Liver (tissue), 3 donors: Measurements from ENCODE around the gene STX5.

Experiments used
- EGR1 ChIP-seq, 2 donors: IDR thresholded peaks; 2 replicates each; pipeline ENCODE4 v1.6.1; 2016 to 2018; ENCODE audit warnings: antibody characterized with exemption in 2 of 2, low read depth in 2 of 2
- HNF4G ChIP-seq: IDR thresholded peaks from 2 replicates; pipeline ENCODE4 v1.6.1; 2016; ENCODE audit warnings: antibody characterized with exemption
- JUND ChIP-seq, 2 donors: IDR thresholded peaks; 2 replicates each; pipeline ENCODE4 v1.6.1; 2016; ENCODE audit warnings: antibody characterized with exemption in 2 of 2
- NR2F2 ChIP-seq: IDR thresholded peaks from 2 replicates; pipeline ENCODE4 v1.6.1; 2016; ENCODE audit warnings: antibody characterized with exemption
- RAD21 ChIP-seq, 2 donors: IDR thresholded peaks; 2 replicates each; pipeline ENCODE4 v1.6.1; 2016; ENCODE audit warnings: antibody characterized with exemption in 2 of 2, mild to moderate bottlenecking in 2 of 2
- RXRA ChIP-seq, 2 donors: IDR thresholded peaks; 2 replicates each; pipeline ENCODE4 v1.6.1; 2017 to 2018; ENCODE audit warnings: antibody characterized with exemption in 2 of 2, mild to moderate bottlenecking in 1 of 2
- SP1 ChIP-seq: IDR thresholded peaks from 2 replicates; pipeline ENCODE4 v1.6.1; 2018; ENCODE audit warnings: antibody characterized with exemption, mild to moderate bottlenecking
- TAF1 ChIP-seq: conservative IDR thresholded peaks from 2 replicates; pipeline ENCODE4 v1.6.1; 2016; ENCODE audit warnings: antibody characterized with exemption, mild to moderate bottlenecking
- YY1 ChIP-seq: IDR thresholded peaks from 2 replicates; pipeline ENCODE4 v1.6.1; 2016; ENCODE audit warnings: antibody characterized with exemption, mild to moderate bottlenecking
- TF ChIP-seq, protein P1 (sequence below): fragments of 150-350 bp; IDR thresholded peaks from 2 replicates; pipeline ENCODE4 v1.5.1; 2017; ENCODE audit warnings: improper control_type of control experiment, low read depth, low read length; ENCODE audit not compliant: missing input control
- TF ChIP-seq, protein P2 (sequence below): IDR thresholded peaks from 2 replicates; pipeline ENCODE4 v1.6.1; 2016; ENCODE audit warnings: antibody characterized with exemption
- TF ChIP-seq, protein P3 (sequence below): IDR thresholded peaks from 2 replicates; pipeline ENCODE4 v1.6.1; 2016; ENCODE audit warnings: antibody characterized with exemption
- TF ChIP-seq, protein P4 (sequence below): IDR thresholded peaks from 2 replicates; pipeline ENCODE4 v1.6.1; 2016; ENCODE audit warnings: antibody characterized with exemption, mild to moderate bottlenecking
- TF ChIP-seq, protein P5 (sequence below): IDR thresholded peaks from 2 replicates; pipeline ENCODE4 v1.6.1; 2016; ENCODE audit warnings: antibody characterized with exemption
- donor health status: healthy.
- donor health status: healthy.

DNA sequence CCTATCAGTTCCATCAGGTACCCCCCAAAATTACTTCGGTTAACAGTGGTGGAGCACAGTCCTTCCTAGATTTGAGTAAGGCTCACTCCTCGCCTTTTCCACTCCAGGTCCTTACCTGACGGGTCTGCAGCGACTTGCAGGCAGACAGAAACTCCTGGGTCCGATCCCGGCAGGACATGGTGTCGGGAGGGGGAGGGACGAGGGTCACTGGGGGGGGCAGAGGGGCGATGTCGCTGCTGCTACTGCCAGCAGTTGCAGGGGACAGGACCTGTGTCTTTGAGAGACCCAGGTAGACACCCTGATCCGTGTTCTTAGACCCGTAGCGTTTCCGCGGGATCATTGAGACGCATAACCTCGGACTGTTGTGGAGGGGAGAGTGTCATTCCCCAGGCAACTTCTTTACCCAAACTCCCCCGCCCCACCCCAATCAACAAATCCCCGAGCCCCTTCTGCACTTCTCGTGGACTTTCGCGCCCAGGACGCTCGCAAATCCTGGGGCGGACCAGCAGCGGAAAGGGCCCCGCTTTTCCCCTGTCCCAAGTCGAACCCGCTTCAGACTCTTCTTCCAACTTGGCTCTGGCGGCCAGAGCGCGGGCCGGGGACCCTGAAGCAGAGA is 839 bp downstream of the STX5 start:
- TF ChIP-seq JUND (IDR thresholded peaks at IDR 0.05) (no peak), RAD21 (IDR thresholded peaks at IDR 0.05) (no peak), TAF1 (no peak), SP1 (no peak), YY1 (no peak), HNF4G (no peak), RXRA (IDR thresholded peaks at IDR 0.05) (no peak), EGR1 (IDR thresholded peaks at IDR 0.05; ENCODE audit: low read depth in 2 of 2) (no peak), NR2F2 (no peak)
- TF ChIP-seq, protein P1, sequence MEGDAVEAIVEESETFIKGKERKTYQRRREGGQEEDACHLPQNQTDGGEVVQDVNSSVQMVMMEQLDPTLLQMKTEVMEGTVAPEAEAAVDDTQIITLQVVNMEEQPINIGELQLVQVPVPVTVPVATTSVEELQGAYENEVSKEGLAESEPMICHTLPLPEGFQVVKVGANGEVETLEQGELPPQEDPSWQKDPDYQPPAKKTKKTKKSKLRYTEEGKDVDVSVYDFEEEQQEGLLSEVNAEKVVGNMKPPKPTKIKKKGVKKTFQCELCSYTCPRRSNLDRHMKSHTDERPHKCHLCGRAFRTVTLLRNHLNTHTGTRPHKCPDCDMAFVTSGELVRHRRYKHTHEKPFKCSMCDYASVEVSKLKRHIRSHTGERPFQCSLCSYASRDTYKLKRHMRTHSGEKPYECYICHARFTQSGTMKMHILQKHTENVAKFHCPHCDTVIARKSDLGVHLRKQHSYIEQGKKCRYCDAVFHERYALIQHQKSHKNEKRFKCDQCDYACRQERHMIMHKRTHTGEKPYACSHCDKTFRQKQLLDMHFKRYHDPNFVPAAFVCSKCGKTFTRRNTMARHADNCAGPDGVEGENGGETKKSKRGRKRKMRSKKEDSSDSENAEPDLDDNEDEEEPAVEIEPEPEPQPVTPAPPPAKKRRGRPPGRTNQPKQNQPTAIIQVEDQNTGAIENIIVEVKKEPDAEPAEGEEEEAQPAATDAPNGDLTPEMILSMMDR = no peak
- TF ChIP-seq, protein P2, sequence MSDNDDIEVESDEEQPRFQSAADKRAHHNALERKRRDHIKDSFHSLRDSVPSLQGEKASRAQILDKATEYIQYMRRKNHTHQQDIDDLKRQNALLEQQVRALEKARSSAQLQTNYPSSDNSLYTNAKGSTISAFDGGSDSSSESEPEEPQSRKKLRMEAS = no peak
- TF ChIP-seq, protein P3, sequence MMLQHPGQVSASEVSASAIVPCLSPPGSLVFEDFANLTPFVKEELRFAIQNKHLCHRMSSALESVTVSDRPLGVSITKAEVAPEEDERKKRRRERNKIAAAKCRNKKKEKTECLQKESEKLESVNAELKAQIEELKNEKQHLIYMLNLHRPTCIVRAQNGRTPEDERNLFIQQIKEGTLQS = no peak
- TF ChIP-seq, protein P4, sequence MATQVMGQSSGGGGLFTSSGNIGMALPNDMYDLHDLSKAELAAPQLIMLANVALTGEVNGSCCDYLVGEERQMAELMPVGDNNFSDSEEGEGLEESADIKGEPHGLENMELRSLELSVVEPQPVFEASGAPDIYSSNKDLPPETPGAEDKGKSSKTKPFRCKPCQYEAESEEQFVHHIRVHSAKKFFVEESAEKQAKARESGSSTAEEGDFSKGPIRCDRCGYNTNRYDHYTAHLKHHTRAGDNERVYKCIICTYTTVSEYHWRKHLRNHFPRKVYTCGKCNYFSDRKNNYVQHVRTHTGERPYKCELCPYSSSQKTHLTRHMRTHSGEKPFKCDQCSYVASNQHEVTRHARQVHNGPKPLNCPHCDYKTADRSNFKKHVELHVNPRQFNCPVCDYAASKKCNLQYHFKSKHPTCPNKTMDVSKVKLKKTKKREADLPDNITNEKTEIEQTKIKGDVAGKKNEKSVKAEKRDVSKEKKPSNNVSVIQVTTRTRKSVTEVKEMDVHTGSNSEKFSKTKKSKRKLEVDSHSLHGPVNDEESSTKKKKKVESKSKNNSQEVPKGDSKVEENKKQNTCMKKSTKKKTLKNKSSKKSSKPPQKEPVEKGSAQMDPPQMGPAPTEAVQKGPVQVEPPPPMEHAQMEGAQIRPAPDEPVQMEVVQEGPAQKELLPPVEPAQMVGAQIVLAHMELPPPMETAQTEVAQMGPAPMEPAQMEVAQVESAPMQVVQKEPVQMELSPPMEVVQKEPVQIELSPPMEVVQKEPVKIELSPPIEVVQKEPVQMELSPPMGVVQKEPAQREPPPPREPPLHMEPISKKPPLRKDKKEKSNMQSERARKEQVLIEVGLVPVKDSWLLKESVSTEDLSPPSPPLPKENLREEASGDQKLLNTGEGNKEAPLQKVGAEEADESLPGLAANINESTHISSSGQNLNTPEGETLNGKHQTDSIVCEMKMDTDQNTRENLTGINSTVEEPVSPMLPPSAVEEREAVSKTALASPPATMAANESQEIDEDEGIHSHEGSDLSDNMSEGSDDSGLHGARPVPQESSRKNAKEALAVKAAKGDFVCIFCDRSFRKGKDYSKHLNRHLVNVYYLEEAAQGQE = no peak
- TF ChIP-seq, protein P5, sequence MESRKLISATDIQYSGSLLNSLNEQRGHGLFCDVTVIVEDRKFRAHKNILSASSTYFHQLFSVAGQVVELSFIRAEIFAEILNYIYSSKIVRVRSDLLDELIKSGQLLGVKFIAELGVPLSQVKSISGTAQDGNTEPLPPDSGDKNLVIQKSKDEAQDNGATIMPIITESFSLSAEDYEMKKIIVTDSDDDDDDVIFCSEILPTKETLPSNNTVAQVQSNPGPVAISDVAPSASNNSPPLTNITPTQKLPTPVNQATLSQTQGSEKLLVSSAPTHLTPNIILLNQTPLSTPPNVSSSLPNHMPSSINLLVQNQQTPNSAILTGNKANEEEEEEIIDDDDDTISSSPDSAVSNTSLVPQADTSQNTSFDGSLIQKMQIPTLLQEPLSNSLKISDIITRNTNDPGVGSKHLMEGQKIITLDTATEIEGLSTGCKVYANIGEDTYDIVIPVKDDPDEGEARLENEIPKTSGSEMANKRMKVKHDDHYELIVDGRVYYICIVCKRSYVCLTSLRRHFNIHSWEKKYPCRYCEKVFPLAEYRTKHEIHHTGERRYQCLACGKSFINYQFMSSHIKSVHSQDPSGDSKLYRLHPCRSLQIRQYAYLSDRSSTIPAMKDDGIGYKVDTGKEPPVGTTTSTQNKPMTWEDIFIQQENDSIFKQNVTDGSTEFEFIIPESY = no peak
